ENCODE results near the gene ZNF654. TPM values are rescaled to one million over a fixed set of nuclear protein-coding genes. Genes with fewer than 3 reads are reported as not detected.
"Not testable (repeated sequence)": the region's sequence is repeated elsewhere in the genome, so short reads cannot be mapped to it uniquely, and the experiment has no call there.

The ZNF654 gene
- total RNA-seq, 2 donors from 2014 or later: 19.1 to 20.1 TPM

DNA sequence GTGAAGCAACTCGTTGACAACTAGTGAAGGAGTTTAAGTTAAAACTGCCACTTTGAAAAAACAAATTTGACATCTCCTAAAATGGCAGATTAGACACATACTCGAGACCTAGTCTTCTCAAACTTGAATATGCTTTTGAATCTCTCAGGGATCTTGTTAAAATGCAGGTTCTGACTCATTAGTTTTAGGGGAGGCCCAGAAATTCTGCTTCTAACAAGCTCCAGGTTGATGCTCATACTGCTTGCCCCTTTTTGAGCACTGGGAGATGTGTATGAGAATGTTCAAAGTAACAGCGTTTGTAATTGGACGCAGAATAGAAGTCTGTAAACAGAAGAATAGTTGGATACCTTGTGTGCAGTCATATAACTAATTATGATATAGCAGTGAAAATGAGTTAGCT, 92.3 kb downstream of the ZNF654 start:
- peaks cover 46% of the 10 kb centered on the region for H3K4me1 Mint-ChIP-seq (ENCODE audit: low read depth)
- peak overlapping the region; percentile 95 to 96 for H3K4me3 Mint-ChIP-seq
- peaks cover 5% of the 10 kb centered on the region for H3K27me3 Mint-ChIP-seq (ENCODE audit: low read depth)
- peak overlapping the region; percentile 86 for H3K27ac Mint-ChIP-seq
- peak in 1 of 2 donors; percentile 17 for ATAC-seq (replicated peaks in 1 of 2)
- DNase-seq: peak in 1 of 2 donors; percentile 9
- H3K36me3 Mint-ChIP-seq (ENCODE audit: insufficient read depth in 2 of 2): peaks cover 4 to 16% of the 10 kb centered on the region in 2 donors
- no peaks in the 10 kb centered on the region for H3K9me3 Mint-ChIP-seq

DNA sequence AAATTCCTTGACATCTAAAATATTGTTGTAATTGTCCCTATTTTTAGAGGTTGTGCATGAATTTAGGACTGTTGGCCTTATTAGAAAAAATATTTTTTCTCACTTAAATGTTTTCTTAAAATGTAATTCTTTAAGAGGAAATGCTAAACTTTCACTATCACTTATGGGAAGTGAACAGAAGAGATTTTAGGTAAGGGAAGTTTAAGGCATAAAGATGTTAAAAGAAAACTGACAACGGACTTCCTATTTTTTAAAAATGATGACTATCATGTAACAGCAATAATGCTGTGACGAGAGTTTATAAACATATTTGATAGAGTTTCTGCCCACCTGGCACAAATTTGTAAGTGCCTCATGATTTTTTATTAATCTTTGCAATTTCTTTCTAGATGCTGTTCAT, 93.8 kb downstream of the ZNF654 start:
- peaks cover 5 to 25% of the 10 kb centered on the region in 2 donors for H3K36me3 Mint-ChIP-seq (ENCODE audit: insufficient read depth in 2 of 2)
- no peaks in the 10 kb centered on the region for H3K9me3 Mint-ChIP-seq
- ATAC-seq (replicated peaks in 1 of 2): no peak
- peak overlapping the region; percentile 64 to 95 for H3K4me3 Mint-ChIP-seq
- no peak for DNase-seq
- H3K27ac Mint-ChIP-seq: peak overlapping the region; percentile 28
- H3K4me1 Mint-ChIP-seq (ENCODE audit: low read depth): peaks cover 34% of the 10 kb centered on the region
- no peaks in the 10 kb centered on the region for H3K27me3 Mint-ChIP-seq (ENCODE audit: low read depth)

DNA sequence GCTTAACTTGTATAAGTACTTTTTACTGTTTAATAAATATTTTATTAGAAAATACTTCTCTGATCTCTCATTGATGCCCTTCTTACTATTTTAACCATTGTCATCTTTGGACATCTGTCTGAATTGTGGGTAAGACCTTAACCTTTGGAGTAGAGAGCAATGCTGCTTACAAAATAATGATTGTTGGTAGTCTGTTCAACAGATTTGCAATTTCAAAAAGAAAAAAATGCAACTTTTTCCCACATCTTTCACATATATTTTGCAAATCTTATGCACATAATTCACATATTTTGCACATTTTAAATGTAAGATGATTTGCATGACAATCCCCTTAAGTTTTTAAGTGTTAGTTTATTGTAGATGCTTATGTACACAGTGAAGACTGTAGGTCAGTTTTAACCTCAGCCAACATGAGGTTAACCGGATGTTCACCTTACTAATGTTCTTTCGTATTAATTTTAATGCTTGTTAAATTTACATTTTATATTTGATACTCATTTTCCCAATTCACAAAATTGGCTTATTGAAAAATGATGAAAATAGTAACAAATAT, 107.4 kb downstream of the ZNF654 start:
- Mint-ChIP-seq H3K9me3 (no peaks in the 10 kb centered on the region), H3K4me1 (ENCODE audit: low read depth) (no peaks in the 10 kb centered on the region), H3K4me3 (no peak overlapping the region), H3K27me3 (ENCODE audit: low read depth) (no peaks in the 10 kb centered on the region), H3K27ac (no peak overlapping the region), H3K36me3 (ENCODE audit: insufficient read depth in 2 of 2) (peaks cover 3 to 15% of the 10 kb centered on the region in 2 donors)
- no peak for DNase-seq
- no peak for ATAC-seq (replicated peaks in 1 of 2)

DNA sequence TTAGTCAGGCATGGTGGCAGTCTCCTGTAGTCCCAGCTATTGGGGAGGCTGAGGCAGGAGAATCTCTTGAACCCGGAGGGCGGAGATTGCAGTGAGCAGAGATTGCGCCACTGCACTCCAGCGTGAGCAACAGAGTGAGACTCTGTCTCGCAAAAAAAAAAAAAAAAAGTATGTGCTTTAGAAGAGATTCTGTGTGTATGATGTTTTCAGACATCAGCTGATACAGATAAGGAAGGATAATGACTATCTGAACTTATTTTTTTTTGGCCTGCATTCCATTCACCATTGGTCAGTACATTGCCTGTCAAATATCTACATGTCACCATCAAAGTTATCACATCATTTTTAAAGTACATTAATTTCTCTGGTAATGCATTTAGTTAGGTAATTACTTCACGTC, 108.1 kb downstream of the ZNF654 start:
- Mint-ChIP-seq H3K9me3 (no peaks in the 10 kb centered on the region), H3K27me3 (ENCODE audit: low read depth) (no peaks in the 10 kb centered on the region), H3K4me3 (no peak overlapping the region), H3K36me3 (ENCODE audit: insufficient read depth in 2 of 2) (peaks cover 3 to 13% of the 10 kb centered on the region in 2 donors), H3K27ac (no peak overlapping the region), H3K4me1 (ENCODE audit: low read depth) (no peaks in the 10 kb centered on the region)
- no peak for ATAC-seq (replicated peaks in 1 of 2)
- DNase-seq: no peak

DNA sequence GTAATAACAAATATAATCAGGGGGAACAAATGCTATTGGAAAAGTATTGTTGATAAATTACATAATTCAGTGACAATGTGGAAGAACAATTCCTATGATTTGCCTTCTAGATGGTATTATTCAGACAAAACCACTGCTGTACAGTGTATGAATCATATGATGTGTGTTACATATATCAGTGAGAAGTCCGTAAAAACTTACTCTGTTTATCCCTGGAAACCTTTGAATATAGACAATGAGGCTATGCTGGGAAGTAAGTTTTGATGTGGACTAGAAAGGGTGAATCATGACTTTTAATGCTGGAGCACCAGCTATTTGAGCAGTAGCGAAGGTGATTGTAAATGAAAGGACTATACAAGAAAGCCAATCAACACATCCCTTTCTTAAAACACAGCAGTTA, 108.6 kb downstream of the ZNF654 start:
- DNase-seq (no peak), ATAC-seq (replicated peaks in 1 of 2) (no peak)
- no peaks in the 10 kb centered on the region for H3K4me1 Mint-ChIP-seq (ENCODE audit: low read depth)
- H3K4me3 Mint-ChIP-seq: no peak overlapping the region
- no peaks in the 10 kb centered on the region for H3K9me3 Mint-ChIP-seq
- no peak overlapping the region for H3K27ac Mint-ChIP-seq
- H3K36me3 Mint-ChIP-seq (ENCODE audit: insufficient read depth in 2 of 2): peaks cover 3 to 10% of the 10 kb centered on the region in 2 donors
- no peaks in the 10 kb centered on the region for H3K27me3 Mint-ChIP-seq (ENCODE audit: low read depth)

DNA sequence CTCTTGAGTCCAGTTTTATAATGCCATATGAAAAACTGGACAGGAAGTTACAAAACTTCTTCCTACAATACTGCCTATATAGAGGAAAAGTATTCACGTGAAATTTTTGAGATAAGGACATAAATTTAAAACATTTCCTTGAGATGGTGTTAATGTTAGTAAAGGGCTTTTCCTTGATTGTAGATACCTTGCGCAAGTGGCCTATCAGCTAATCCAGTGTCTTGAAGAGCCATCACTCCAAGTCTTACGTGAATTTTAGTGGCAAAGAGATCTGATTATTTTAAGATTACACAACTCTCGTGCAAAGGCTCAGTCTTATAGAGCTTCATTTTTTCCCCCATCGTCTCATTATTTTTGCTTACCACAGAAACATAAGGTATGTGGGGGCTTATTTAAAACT, 109.1 kb downstream of the ZNF654 start:
- no peaks in the 10 kb centered on the region for H3K9me3 Mint-ChIP-seq
- H3K27ac Mint-ChIP-seq: no peak overlapping the region
- no peak overlapping the region for H3K4me3 Mint-ChIP-seq
- no peaks in the 10 kb centered on the region for H3K4me1 Mint-ChIP-seq (ENCODE audit: low read depth)
- ATAC-seq (replicated peaks in 1 of 2) (no peak), DNase-seq (no peak)
- H3K36me3 Mint-ChIP-seq (ENCODE audit: insufficient read depth in 2 of 2): peaks cover 4 to 10% of the 10 kb centered on the region in 2 donors
- no peaks in the 10 kb centered on the region for H3K27me3 Mint-ChIP-seq (ENCODE audit: low read depth)

DNA sequence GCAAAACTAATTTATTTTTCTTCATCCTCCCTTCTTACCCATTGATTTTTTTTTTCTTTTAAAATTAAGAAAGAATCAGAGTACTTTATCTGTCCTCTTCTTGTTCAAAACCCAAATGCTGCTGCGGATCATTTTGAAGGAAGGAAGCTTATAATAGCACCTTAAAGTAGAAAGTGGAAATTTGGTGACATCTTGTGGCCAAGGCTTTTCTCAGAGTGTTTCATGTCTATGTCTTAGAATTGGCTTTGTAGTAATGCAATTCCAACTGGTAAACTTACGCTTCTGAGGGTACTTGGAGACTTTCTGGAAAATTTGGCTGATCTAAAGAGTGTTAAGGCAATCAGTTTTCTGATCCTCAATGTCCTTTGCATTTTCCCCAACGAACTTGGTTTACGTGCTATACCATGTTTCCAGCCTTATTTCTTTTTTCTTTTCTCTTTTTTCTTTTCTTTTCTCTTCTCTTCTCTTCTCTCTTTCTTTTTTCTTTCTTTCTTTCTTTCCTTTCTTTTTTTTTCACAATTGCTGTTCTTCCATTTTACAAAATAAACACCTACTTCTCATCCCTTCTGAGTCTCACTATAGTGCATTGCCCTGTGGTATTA, 121.4 kb downstream of the ZNF654 start:
- Mint-ChIP-seq H3K4me1 (ENCODE audit: low read depth) (no peaks in the 10 kb centered on the region), H3K27me3 (ENCODE audit: low read depth) (no peaks in the 10 kb centered on the region), H3K4me3 (no peak overlapping the region), H3K9me3 (peaks cover 8 to 13% of the 10 kb centered on the region in 2 donors), H3K36me3 (ENCODE audit: insufficient read depth in 2 of 2) (peaks cover 0 to 4% of the 10 kb centered on the region in 2 donors), H3K27ac (no peak overlapping the region)
- DNase-seq (peak; percentile 10 to 16), ATAC-seq (replicated peaks in 1 of 2) (peak in 1 of 2 donors; percentile 43)

DNA sequence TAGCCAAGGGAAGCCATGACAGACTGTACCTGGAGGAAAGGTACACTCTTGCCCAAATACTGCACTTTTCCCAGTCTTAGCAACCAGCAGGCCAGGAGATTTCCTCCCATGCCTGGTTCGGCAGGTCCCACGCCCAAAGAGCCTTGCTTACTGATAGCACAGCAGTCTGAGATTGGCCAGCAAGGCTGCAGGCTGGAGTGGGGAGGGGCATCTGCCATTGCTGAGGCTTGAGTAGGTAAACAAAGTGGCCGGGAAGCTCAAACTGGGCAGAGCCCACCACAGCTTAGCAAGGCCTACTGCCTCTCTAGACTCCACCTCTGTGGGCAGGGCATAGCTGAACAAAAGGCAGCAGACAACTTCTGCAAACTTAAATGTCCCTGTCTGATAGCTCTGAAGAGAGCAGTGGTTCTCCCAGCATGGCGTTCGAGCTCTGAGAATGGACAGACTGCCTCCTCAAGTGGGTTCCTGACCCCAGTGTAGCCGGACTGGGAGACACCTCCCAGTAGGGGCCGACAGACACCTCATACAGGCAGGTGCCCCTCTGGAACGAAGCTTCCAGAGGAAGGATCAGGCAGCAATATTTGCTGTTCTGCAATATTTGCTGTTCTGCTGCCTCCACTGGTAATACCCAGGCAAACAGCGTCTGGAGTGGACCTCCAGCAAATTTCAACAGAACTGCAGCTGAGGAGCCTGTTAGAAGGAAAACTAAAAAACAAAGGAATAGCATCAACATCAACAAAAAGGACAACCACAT, 123.3 kb downstream of the ZNF654 start:
- ATAC-seq (replicated peaks in 1 of 2); H3K36me3 Mint-ChIP-seq (ENCODE audit: insufficient read depth in 2 of 2); H3K27me3 Mint-ChIP-seq (ENCODE audit: low read depth); H3K27ac Mint-ChIP-seq; DNase-seq; H3K4me3 Mint-ChIP-seq; H3K4me1 Mint-ChIP-seq (ENCODE audit: low read depth): not testable (repeated sequence)
- peaks cover 13 to 18% of the 10 kb centered on the region in 2 donors for H3K9me3 Mint-ChIP-seq

DNA sequence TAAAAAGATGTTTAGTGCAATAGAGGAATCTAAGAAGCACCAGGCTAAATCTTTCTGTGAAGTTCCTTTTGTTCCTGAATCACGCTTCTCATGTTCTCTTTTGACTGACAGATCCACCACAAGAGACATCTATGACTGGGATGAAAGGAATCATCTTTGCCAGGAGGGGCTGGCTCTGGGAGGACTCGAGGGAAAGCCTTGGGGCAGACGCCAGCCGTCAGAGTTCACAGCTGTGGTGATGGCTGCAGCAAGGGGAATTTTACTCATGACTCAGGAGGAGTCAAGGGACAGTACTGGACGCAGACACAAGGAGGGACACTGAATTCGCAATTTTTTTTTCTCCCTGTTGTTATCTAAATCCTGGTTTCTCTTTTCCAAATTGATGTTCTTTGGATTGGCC, 129.4 kb downstream of the ZNF654 start:
- Mint-ChIP-seq H3K9me3 (peaks cover 8 to 24% of the 10 kb centered on the region in 2 donors), H3K27ac (peak overlapping the region; percentile 27), H3K4me3 (no peak overlapping the region), H3K27me3 (ENCODE audit: low read depth) (no peaks in the 10 kb centered on the region), H3K4me1 (ENCODE audit: low read depth) (peaks cover 12% of the 10 kb centered on the region), H3K36me3 (ENCODE audit: insufficient read depth in 2 of 2) (peaks cover 0 to 6% of the 10 kb centered on the region in 2 donors)
- DNase-seq (no peak), ATAC-seq (replicated peaks in 1 of 2) (no peak)

DNA sequence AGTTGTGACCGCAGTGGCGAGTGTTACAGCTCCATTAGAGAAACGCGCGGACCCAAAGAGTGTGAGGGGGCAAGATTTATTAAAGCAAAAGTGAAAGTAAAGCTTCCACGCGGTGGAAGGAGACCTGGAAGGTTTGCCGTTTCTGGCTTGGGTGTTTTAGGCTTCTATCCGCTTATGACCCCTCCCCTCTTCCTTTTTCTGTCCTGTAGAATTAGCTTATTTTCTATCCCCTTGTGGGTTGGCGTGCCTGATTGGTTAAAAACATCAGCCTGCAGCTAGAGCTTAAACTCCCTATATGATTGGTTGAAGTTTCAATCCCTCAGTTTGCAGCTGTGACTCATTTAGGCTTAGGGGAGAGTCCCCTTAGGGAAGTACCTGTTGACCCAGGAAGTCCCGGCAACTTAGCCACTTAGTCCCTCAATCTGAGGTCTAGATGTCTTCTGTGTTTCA, 130.3 kb downstream of the ZNF654 start:
- ATAC-seq (replicated peaks in 1 of 2) (peak; percentile 72 to 84), DNase-seq (peak; percentile 9 to 18)
- H3K4me3 Mint-ChIP-seq: peak overlapping the region; percentile 36 to 45
- peaks cover 4 to 24% of the 10 kb centered on the region in 2 donors for H3K9me3 Mint-ChIP-seq
- no peak overlapping the region for H3K27ac Mint-ChIP-seq
- no peaks in the 10 kb centered on the region for H3K27me3 Mint-ChIP-seq (ENCODE audit: low read depth)
- H3K4me1 Mint-ChIP-seq (ENCODE audit: low read depth): peaks cover 12% of the 10 kb centered on the region
- H3K36me3 Mint-ChIP-seq (ENCODE audit: insufficient read depth in 2 of 2): peaks cover 0 to 6% of the 10 kb centered on the region in 2 donors

DNA sequence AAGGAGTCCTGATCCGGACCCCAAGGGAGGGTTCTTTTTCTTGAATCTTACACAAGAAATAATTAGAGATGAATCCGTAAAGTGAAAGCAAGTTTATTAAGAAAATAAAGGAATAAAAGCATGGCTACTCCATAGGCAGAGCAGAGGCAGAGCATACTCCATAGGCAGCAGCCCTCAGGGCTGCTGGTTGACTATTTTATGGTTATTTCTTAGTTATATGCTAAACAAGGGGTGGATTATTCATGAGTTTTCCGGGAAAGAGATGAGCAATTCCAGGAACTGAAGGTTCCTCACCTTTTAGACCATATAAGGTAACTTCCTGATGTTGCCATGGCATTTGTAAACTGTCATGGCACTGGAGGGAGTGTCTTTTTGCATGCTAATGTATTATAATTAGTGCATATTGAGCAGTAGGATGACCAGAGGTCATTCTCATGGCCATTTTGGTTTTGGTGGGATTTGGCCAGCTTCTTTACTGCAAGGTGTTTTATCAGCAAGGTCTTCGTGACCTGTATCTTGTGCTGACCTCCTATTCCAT, 132.9 kb downstream of the ZNF654 start:
- no peak overlapping the region for H3K4me3 Mint-ChIP-seq
- peaks cover 24% of the 10 kb centered on the region for H3K4me1 Mint-ChIP-seq (ENCODE audit: low read depth)
- H3K36me3 Mint-ChIP-seq (ENCODE audit: insufficient read depth in 2 of 2): peaks cover 0 to 3% of the 10 kb centered on the region in 2 donors
- H3K27me3 Mint-ChIP-seq (ENCODE audit: low read depth): no peaks in the 10 kb centered on the region
- DNase-seq (no peak), ATAC-seq (replicated peaks in 1 of 2) (no peak)
- no peak overlapping the region for H3K27ac Mint-ChIP-seq
- H3K9me3 Mint-ChIP-seq: peaks cover 0 to 6% of the 10 kb centered on the region in 2 donors

DNA sequence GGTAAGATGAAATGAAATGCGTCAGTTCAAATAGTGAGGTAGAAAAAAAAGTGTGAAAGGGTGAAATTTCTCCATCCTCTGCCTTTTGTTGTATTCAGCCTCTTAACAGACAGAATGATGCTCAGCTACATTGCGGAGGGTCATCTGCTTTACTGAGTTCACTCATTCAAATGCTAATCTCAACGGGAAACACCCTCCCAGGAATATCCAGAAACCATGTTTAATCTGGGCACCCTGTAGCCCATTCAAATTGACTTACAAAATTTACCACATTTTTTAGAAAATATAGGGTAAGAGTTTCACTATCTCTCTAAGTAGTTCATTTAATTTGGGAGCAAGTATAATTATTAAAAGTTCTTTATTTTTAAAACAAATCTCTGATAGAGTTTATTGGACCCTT, 133.6 kb downstream of the ZNF654 start:
- ATAC-seq (replicated peaks in 1 of 2): no peak
- H3K9me3 Mint-ChIP-seq: peaks cover 0 to 6% of the 10 kb centered on the region in 2 donors
- peaks cover 24% of the 10 kb centered on the region for H3K4me1 Mint-ChIP-seq (ENCODE audit: low read depth)
- H3K27ac Mint-ChIP-seq: no peak overlapping the region
- no peak overlapping the region for H3K4me3 Mint-ChIP-seq
- DNase-seq: no peak
- H3K36me3 Mint-ChIP-seq (ENCODE audit: insufficient read depth in 2 of 2): peaks cover 0 to 3% of the 10 kb centered on the region in 2 donors
- H3K27me3 Mint-ChIP-seq (ENCODE audit: low read depth): no peaks in the 10 kb centered on the region
